ENCODE results near the gene EIF3K. TPM values are rescaled to one million over a fixed set of nuclear protein-coding genes. Genes with fewer than 3 reads are reported as not detected.

EIF3K gene
- total and polyA plus RNA-seq, 10 of the 15 experiments (the other 5 are each of a cell fraction or from before 2014, with no cell fraction given), result 330 to 927 (median 436) TPM

DNA sequence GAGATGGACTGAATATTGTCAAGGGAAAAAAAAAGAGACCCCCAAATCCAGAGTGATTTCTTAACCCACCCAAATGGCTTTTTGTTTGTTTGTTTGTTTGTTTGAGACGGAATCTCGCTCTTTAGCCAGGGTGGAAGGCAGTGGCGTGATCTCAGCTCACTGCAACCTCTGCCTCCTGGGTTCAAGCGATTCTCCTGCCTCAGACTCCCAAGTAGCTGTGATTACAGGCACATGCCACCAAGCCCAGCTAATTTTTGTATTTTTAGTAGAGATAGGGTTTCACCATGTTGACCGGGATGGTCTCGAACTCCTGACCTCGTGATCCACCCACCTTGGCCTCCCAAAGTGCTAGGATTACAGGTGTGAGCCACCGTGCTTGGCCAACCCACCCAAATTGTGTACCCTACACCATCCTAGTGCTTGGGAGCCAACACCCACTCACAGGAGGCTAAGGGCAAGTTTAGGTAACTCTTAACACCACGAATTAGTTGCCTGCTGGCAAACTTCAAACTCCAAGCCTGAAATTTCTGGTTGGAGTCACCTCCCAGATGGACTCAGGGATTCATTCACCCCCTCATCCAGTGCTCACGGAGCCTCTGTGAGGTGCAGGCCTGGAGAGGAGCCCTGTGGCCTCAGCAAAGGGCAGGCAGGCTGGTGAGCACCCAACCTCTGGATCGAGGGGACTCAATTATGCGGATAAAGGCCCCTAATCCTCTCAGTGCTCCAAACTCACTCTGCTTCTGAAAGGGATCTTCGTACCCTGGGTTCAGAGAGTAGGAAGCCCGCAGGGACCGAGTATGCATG is 66.1 kb downstream of the EIF3K start (continued):
- TF ChIP-seq, protein P1, sequence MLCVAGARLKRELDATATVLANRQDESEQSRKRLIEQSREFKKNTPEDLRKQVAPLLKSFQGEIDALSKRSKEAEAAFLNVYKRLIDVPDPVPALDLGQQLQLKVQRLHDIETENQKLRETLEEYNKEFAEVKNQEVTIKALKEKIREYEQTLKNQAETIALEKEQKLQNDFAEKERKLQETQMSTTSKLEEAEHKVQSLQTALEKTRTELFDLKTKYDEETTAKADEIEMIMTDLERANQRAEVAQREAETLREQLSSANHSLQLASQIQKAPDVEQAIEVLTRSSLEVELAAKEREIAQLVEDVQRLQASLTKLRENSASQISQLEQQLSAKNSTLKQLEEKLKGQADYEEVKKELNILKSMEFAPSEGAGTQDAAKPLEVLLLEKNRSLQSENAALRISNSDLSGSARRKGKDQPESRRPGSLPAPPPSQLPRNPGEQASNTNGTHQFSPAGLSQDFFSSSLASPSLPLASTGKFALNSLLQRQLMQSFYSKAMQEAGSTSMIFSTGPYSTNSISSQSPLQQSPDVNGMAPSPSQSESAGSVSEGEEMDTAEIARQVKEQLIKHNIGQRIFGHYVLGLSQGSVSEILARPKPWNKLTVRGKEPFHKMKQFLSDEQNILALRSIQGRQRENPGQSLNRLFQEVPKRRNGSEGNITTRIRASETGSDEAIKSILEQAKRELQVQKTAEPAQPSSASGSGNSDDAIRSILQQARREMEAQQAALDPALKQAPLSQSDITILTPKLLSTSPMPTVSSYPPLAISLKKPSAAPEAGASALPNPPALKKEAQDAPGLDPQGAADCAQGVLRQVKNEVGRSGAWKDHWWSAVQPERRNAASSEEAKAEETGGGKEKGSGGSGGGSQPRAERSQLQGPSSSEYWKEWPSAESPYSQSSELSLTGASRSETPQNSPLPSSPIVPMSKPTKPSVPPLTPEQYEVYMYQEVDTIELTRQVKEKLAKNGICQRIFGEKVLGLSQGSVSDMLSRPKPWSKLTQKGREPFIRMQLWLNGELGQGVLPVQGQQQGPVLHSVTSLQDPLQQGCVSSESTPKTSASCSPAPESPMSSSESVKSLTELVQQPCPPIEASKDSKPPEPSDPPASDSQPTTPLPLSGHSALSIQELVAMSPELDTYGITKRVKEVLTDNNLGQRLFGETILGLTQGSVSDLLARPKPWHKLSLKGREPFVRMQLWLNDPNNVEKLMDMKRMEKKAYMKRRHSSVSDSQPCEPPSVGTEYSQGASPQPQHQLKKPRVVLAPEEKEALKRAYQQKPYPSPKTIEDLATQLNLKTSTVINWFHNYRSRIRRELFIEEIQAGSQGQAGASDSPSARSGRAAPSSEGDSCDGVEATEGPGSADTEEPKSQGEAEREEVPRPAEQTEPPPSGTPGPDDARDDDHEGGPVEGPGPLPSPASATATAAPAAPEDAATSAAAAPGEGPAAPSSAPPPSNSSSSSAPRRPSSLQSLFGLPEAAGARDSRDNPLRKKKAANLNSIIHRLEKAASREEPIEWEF (IDR thresholded peaks at IDR 0.05; ENCODE audit: insufficient replicate concordance, low read depth, low read length), result no peak
- TF ChIP-seq, protein P2, sequence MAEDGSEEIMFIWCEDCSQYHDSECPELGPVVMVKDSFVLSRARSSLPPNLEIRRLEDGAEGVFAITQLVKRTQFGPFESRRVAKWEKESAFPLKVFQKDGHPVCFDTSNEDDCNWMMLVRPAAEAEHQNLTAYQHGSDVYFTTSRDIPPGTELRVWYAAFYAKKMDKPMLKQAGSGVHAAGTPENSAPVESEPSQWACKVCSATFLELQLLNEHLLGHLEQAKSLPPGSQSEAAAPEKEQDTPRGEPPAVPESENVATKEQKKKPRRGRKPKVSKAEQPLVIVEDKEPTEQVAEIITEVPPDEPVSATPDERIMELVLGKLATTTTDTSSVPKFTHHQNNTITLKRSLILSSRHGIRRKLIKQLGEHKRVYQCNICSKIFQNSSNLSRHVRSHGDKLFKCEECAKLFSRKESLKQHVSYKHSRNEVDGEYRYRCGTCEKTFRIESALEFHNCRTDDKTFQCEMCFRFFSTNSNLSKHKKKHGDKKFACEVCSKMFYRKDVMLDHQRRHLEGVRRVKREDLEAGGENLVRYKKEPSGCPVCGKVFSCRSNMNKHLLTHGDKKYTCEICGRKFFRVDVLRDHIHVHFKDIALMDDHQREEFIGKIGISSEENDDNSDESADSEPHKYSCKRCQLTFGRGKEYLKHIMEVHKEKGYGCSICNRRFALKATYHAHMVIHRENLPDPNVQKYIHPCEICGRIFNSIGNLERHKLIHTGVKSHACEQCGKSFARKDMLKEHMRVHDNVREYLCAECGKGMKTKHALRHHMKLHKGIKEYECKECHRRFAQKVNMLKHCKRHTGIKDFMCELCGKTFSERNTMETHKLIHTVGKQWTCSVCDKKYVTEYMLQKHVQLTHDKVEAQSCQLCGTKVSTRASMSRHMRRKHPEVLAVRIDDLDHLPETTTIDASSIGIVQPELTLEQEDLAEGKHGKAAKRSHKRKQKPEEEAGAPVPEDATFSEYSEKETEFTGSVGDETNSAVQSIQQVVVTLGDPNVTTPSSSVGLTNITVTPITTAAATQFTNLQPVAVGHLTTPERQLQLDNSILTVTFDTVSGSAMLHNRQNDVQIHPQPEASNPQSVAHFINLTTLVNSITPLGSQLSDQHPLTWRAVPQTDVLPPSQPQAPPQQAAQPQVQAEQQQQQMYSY (CRISPR knock-in tag; IDR thresholded peaks at IDR 0.05), result no peak
- no peak for TF ChIP-seq PAX8 (IDR thresholded peaks at IDR 0.05)

All from GM12878 (cell line).